GM11168 (cell line): Measurements from ENCODE around the gene RASGEF1C.

Experiments used
- in situ Hi-C: fragments of 300-500 bp; cut with MboI; formaldehyde crosslinking; loops from one replicate; pipeline ENCODE4 v1.12.0; 2022; ENCODE audit warnings: low sequenced_read_pairs; ENCODE audit not compliant: unreplicated experiment

RASGEF1C gene

GRCh38 chr5:180138976-180139730, 69.9 kb downstream of the RASGEF1C start:
- in situ Hi-C loops = no loop called here

GRCh38 chr5:180138214-180138975, 70.6 kb downstream of the RASGEF1C start:
- in situ Hi-C loops = no loop called here

- in situ Hi-C loops = no loop called here
Measured at GRCh38 chr5:180137401-180138213, 71.4 kb downstream of the RASGEF1C start.

- in situ Hi-C loops = no loop called here
Measured at GRCh38 chr5:180136630-180137381, 72.2 kb downstream of the RASGEF1C start.

GRCh38 chr5:180135967-180136629, 72.9 kb downstream of the RASGEF1C start:
- in situ Hi-C loops = no loop called here

- in situ Hi-C loops = no loop called here
Measured at GRCh38 chr5:180135128-180135955, 73.7 kb downstream of the RASGEF1C start.

GRCh38 chr5:180133971-180134508, 75.0 kb downstream of the RASGEF1C start:
- in situ Hi-C loops = no loop called here

GRCh38 chr5:180133551-180133950, 75.5 kb downstream of the RASGEF1C start:
- in situ Hi-C loops = no loop called here

GRCh38 chr5:180133060-180133459, 76.0 kb downstream of the RASGEF1C start:
- in situ Hi-C loops = no loop called here

- in situ Hi-C loops = no loop called here
Measured at GRCh38 chr5:180130876-180131740, 77.9 kb downstream of the RASGEF1C start.

GRCh38 chr5:180130291-180130869, 78.6 kb downstream of the RASGEF1C start:
- in situ Hi-C loops = no loop called here

GRCh38 chr5:180129291-180130190, 79.5 kb downstream of the RASGEF1C start:
- in situ Hi-C loops = no loop called here

- in situ Hi-C loops = no loop called here
Measured at GRCh38 chr5:180128671-180129261, 80.2 kb downstream of the RASGEF1C start.

GRCh38 chr5:180127682-180128670, 81.0 kb downstream of the RASGEF1C start:
- in situ Hi-C loops = no loop called here
